Mesodermal cell (in vitro differentiated cells): ENCODE measurements around the gene ATF6.
"Not testable (repeated sequence)": the region's sequence is repeated elsewhere in the genome, so short reads cannot be mapped to it uniquely, and the experiment has no call there.

Experiments used
- H3K27ac ChIP-seq: 2 replicates; pipeline ENCODE4 v1.7.0; 2013; ENCODE audit warnings: mild to moderate bottlenecking, low read depth, low read length, moderate library complexity; ENCODE audit not compliant: severe bottlenecking
- H3K36me3 ChIP-seq: 2 replicates; pipeline ENCODE4 v1.7.1; 2013; ENCODE audit warnings: mild to moderate bottlenecking, low read length, moderate library complexity; ENCODE audit not compliant: control insufficient read depth, insufficient read depth
- H3K4me1 ChIP-seq: one replicate; pipeline ENCODE4 v1.7.1; 2013; ENCODE audit warnings: mild to moderate bottlenecking, low read length; ENCODE audit not compliant: insufficient read depth, control insufficient read depth, poor library complexity, severe bottlenecking
- H3K4me3 ChIP-seq: 2 replicates; pipeline ENCODE4 v1.7.0; 2013; ENCODE audit warnings: low read length, control low read depth, mild to moderate bottlenecking; ENCODE audit not compliant: insufficient read depth, poor library complexity, severe bottlenecking; ENCODE audit errors: extremely low read depth
- H3K9me3 ChIP-seq: 2 replicates; pipeline ENCODE4 v1.7.1; 2013; ENCODE audit warnings: mild to moderate bottlenecking, low read length, moderate library complexity; ENCODE audit not compliant: control insufficient read depth
- WGBS, 2 experiments: methylation state at CpG; one replicate each; pipeline ENCODE4 v1.1.5; 2013; ENCODE audit warnings: missing lambda C conversion rate in 2 of 2; ENCODE audit not compliant: insufficient coverage in 2 of 2; 5-methylcytosine and 5-hydroxymethylcytosine counted together

ATF6 gene

DNA sequence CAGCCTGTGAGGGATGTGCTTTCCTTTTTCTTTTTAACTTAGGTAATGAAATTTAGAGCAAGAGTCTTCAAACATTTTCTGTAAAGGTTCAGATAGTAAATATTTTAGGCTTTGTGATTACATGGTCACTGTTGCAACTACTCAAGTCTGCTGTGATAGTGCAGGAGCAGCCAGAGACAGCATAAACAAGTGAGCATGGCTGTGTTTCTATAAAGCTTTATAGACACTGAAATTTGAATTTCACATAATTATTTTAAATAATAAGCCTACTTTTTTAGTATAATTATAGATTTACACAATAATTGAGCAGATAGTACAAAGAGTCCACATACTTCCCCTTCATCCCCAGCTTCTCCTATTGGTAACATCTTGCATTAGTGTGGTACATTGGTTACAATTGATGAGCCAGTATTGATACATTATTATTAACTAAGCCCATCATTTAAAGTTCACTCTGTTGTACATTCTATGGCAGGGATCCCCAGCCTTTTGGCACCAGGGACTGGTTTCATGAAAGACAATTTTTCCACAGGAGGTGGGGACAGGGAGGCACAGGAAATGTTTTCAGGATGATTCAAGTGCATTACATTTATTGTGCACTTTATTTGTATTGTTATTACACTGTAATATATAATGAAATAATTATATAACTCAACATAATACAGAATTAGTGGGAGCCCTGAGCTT is 3.0 kb downstream of the ATF6 start:
- Histone ChIP-seq H3K4me3 (no peak overlapping the region), H3K27ac (no peak overlapping the region), H3K9me3 (no peaks in the 10 kb centered on the region), H3K36me3 (no peaks in the 10 kb centered on the region), H3K4me1 (peaks cover 7% of the 10 kb centered on the region)

- H3K9me3 ChIP-seq, H3K36me3 ChIP-seq, H3K4me3 ChIP-seq, H3K27ac ChIP-seq, H3K4me1 ChIP-seq: not testable (repeated sequence)
- 90% methylated on average over 5 of the region's 5 CpGs; no CpG with 5 or more reads in 1 of the 2 experiments for WGBS, 2 experiments
Measured at GRCh38 chr1:161769673-161770045, 3.5 kb downstream of the ATF6 start.

- peaks cover 7% of the 10 kb centered on the region for H3K4me1 ChIP-seq
- no peaks in the 10 kb centered on the region for H3K36me3 ChIP-seq
- no peak overlapping the region for H3K27ac ChIP-seq
- no peaks in the 10 kb centered on the region for H3K9me3 ChIP-seq
- WGBS, 2 experiments = 84 to 100% methylated on average over 2 of the region's 3 CpGs
- H3K4me3 ChIP-seq = no peak overlapping the region
Measured at GRCh38 chr1:161770250-161770649, 4.1 kb downstream of the ATF6 start.

DNA sequence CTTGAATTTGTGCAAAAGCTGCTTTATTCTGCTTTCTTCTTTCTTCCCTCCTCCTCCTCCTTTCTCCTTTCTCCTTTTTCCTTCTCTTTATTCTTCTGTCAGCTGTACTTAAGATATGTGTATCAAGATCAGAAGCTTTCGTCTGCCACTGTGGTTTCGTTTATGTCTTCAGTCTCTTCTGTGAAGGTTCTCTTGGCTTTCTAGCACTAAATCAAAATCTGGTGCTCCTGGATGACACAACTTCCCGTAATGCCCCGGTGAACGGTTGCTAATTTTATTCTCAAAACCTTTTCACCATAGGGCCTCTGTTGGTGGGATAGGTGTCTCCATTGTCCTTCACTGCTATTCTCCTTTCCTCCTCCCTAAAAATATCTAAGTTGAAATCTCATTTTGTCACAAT is 5.0 kb downstream of the ATF6 start:
- 87 to 95% methylated on average over 2 to 3 of the region's 5 CpGs for WGBS, 2 experiments
- Histone ChIP-seq H3K27ac (no peak overlapping the region), H3K4me1 (peaks cover 7% of the 10 kb centered on the region), H3K9me3 (no peaks in the 10 kb centered on the region), H3K36me3 (no peaks in the 10 kb centered on the region), H3K4me3 (no peak overlapping the region)

- 85 to 92% methylated on average over 2 of the region's 2 CpGs for WGBS, 2 experiments
- no peaks in the 10 kb centered on the region for H3K9me3 ChIP-seq
- H3K36me3 ChIP-seq = no peaks in the 10 kb centered on the region
- no peak overlapping the region for H3K27ac ChIP-seq
- no peak overlapping the region for H3K4me3 ChIP-seq
- peaks cover 6% of the 10 kb centered on the region for H3K4me1 ChIP-seq
Measured at GRCh38 chr1:161771973-161772372, 5.9 kb downstream of the ATF6 start.

GRCh38 chr1:161772397-161772796 is 6.3 kb downstream of the ATF6 start:
- peaks cover 2% of the 10 kb centered on the region for H3K4me1 ChIP-seq
- no peaks in the 10 kb centered on the region for H3K9me3 ChIP-seq
- H3K27ac ChIP-seq = no peak overlapping the region

DNA sequence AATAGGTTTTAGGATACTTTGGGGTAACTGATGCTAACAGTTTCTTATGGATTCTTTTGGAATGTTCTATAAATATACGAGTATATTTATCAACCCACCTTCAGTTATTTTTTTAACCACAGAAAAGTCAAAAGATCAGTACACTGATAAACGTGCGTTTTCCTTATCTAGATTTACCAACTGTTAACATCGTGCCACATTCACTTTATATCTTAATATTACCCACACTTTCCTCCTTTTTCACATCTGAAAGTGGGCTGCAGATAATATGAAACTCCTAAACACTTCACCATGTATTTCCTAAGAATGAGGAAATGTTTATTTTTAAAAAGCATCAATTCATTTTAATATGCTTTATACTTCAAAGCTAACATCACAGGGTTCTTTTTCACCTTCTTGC is 7.7 kb downstream of the ATF6 start:
- Histone ChIP-seq H3K36me3 (no peaks in the 10 kb centered on the region), H3K4me3 (no peak overlapping the region), H3K4me1 (no peaks in the 10 kb centered on the region), H3K27ac (no peak overlapping the region), H3K9me3 (no peaks in the 10 kb centered on the region)
- WGBS, 2 experiments = 93 to 100% methylated on average over 4 of the region's 4 CpGs

More at GRCh38 chr1:161772397-161772796, 6.3 kb downstream of the ATF6 start:
- H3K4me3 ChIP-seq = no peak overlapping the region
- H3K36me3 ChIP-seq = no peaks in the 10 kb centered on the region

GRCh38 chr1:161777261-161777660 is 11.1 kb downstream of the ATF6 start:
- WGBS, 2 experiments = 100% methylated on average over 1 of the region's 2 CpGs; no CpG with 5 or more reads in 1 of the 2 experiments
- no peaks in the 10 kb centered on the region for H3K9me3 ChIP-seq
- H3K36me3 ChIP-seq = peaks cover 2% of the 10 kb centered on the region
- H3K4me3 ChIP-seq = no peak overlapping the region
- H3K4me1 ChIP-seq = no peaks in the 10 kb centered on the region
- no peak overlapping the region for H3K27ac ChIP-seq

DNA sequence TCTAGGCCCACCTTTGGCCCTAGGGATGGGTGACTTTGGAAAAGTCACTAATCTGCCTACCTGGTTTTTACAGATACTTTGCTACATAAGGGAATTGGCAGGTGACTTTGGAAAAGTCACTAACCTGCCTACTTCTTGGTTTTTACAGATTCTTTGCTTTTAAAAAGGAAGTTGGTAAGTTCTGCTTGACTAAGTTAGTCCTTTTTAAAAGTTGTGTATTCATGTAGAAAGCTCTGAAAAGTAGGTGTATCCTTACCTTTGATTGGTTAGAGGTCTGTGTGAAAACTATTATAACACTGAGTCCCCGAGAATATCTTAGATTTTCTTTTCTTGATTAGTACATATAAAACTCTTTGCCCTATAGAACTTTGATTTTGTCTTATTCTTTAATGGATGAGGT is 12.4 kb downstream of the ATF6 start:
- WGBS, 2 experiments = no CpG with 5 or more reads among the region's 1 CpG

DNA sequence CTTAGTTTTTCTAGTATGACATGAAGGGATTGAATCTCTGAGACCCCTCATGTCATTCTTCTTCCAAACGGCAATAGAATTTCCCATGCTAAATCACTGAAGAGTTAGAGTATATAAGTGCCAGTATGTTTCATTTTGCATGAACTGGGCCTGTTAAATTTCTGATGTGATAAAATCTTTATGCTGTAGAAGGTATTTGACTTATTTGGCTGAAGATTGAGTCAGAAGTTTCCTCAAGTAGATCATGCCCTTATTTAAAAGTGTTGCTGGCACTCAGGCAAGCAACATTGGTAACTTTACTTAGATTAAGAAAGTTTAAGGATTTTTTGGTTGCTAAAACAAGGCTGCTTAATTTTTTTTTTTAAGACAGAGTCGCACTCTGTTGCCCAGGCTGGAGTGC is 13.3 kb downstream of the ATF6 start:
- 94% methylated on average over 1 of the region's 2 CpGs for WGBS, 2 experiments
- H3K9me3 ChIP-seq = no peaks in the 10 kb centered on the region
- no peak overlapping the region for H3K4me3 ChIP-seq
- no peak overlapping the region for H3K27ac ChIP-seq
- H3K4me1 ChIP-seq = no peaks in the 10 kb centered on the region
- peaks cover 8% of the 10 kb centered on the region for H3K36me3 ChIP-seq

More for the DNA sequence above, 12.4 kb downstream of the ATF6 start:
- H3K36me3 ChIP-seq = peaks cover 8% of the 10 kb centered on the region
- no peaks in the 10 kb centered on the region for H3K9me3 ChIP-seq
- no peaks in the 10 kb centered on the region for H3K4me1 ChIP-seq
- no peak overlapping the region for H3K27ac ChIP-seq
- no peak overlapping the region for H3K4me3 ChIP-seq

DNA sequence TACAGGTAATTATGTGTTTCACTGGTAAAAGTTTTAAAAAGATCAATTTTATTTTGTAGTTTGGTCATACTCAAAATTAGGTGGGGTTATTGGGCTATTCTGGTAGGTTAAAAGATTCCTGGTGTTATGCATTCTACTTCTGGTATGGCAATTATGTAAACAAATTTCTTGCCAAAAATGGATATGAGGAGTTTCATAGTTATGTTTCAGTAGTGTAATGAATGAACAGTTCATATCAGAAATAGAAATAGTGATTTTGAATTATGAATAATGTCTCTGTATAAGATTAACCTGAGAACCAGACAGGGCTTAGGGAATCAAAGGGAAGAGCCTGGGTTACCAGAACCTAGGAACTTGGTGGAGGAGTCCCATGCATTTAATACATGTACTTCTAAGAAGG is 15.9 kb downstream of the ATF6 start:
- Histone ChIP-seq H3K36me3 (peaks cover 18% of the 10 kb centered on the region), H3K27ac (no peak overlapping the region), H3K9me3 (no peaks in the 10 kb centered on the region), H3K4me1 (no peaks in the 10 kb centered on the region), H3K4me3 (no peak overlapping the region)
